HepG2 (cell line): ENCODE measurements around the gene ARL4C.

Source experiments
- ETV6 ChIP-seq: sonication (generic); formaldehyde crosslinking; conservative IDR thresholded peaks from 2 replicates; pipeline ENCODE4 v1.4.0; 2020; ENCODE audit warnings: missing genetic modification reagents
- EZH2 ChIP-seq: conservative IDR thresholded peaks from 2 replicates; pipeline ENCODE4 v1.6.1; 2012; ENCODE audit warnings: mild to moderate bottlenecking, low read depth, low read length, moderate library complexity
- KAT8 ChIP-seq: IDR thresholded peaks from 2 replicates; pipeline ENCODE4 v1.6.1; 2016; ENCODE audit warnings: missing genetic modification reagents, missing compliant biosample characterization
- POLR2A ChIP-seq, 2 experiments: IDR thresholded peaks; 2 replicates each; pipeline ENCODE4 v1.6.1; 2011; ENCODE audit warnings: low read depth in 2 of 2, low read length in 2 of 2, mild to moderate bottlenecking in 1 of 2, moderate library complexity in 1 of 2; ENCODE audit not compliant: insufficient read depth in 1 of 2
- SIN3B ChIP-seq: fragments of 150-350 bp; IDR thresholded peaks from 2 replicates; pipeline ENCODE4 v1.6.1; 2014; ENCODE audit warnings: low read length
- ZBTB7A ChIP-seq: sonication (generic); formaldehyde crosslinking; IDR thresholded peaks from 2 replicates; pipeline ENCODE4 v1.8.0; 2022; ENCODE audit warnings: mild to moderate bottlenecking, missing genetic modification reagents
- ZKSCAN1 ChIP-seq: fragments of 150-350 bp; IDR thresholded peaks from 2 replicates; pipeline ENCODE4 v1.6.1; 2014; ENCODE audit warnings: low read length
- ZNF138 ChIP-seq: sonication (generic); formaldehyde crosslinking; IDR thresholded peaks from 2 replicates; pipeline ENCODE4 v1.5.0; 2020; ENCODE audit warnings: mild to moderate bottlenecking, low read depth, missing genetic modification reagents
- TF ChIP-seq, protein P1 (sequence below): sonication (generic); formaldehyde crosslinking; IDR thresholded peaks from 2 replicates; pipeline ENCODE4 v1.4.0; 2020; ENCODE audit warnings: missing genetic modification reagents
- TF ChIP-seq, protein P2 (sequence below): sonication (generic); formaldehyde crosslinking; IDR thresholded peaks from 2 replicates; pipeline ENCODE4 v1.5.0; 2020; ENCODE audit warnings: mild to moderate bottlenecking, missing genetic modification reagents, moderate library complexity

- TF ChIP-seq KAT8 (CRISPR knock-in tag) (no peak), EZH2 (no peak), POLR2A (IDR thresholded peaks at IDR 0.05; ENCODE audit: insufficient read depth in 1 of 2, low read depth in 2 of 2, low read length in 2 of 2) (no peak), ZNF138 (CRISPR knock-in tag) (no peak), ZKSCAN1 (no peak), ETV6 (CRISPR knock-in tag) (no peak), ZBTB7A (no peak), SIN3B (no peak)
- TF ChIP-seq, protein P1, sequence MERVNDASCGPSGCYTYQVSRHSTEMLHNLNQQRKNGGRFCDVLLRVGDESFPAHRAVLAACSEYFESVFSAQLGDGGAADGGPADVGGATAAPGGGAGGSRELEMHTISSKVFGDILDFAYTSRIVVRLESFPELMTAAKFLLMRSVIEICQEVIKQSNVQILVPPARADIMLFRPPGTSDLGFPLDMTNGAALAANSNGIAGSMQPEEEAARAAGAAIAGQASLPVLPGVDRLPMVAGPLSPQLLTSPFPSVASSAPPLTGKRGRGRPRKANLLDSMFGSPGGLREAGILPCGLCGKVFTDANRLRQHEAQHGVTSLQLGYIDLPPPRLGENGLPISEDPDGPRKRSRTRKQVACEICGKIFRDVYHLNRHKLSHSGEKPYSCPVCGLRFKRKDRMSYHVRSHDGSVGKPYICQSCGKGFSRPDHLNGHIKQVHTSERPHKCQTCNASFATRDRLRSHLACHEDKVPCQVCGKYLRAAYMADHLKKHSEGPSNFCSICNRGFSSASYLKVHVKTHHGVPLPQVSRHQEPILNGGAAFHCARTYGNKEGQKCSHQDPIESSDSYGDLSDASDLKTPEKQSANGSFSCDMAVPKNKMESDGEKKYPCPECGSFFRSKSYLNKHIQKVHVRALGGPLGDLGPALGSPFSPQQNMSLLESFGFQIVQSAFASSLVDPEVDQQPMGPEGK (CRISPR knock-in tag): no peak
- TF ChIP-seq, protein P2, sequence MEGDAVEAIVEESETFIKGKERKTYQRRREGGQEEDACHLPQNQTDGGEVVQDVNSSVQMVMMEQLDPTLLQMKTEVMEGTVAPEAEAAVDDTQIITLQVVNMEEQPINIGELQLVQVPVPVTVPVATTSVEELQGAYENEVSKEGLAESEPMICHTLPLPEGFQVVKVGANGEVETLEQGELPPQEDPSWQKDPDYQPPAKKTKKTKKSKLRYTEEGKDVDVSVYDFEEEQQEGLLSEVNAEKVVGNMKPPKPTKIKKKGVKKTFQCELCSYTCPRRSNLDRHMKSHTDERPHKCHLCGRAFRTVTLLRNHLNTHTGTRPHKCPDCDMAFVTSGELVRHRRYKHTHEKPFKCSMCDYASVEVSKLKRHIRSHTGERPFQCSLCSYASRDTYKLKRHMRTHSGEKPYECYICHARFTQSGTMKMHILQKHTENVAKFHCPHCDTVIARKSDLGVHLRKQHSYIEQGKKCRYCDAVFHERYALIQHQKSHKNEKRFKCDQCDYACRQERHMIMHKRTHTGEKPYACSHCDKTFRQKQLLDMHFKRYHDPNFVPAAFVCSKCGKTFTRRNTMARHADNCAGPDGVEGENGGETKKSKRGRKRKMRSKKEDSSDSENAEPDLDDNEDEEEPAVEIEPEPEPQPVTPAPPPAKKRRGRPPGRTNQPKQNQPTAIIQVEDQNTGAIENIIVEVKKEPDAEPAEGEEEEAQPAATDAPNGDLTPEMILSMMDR (CRISPR knock-in tag): no peak
Measured at GRCh38 chr2:234490271-234491091, 6.4 kb downstream of the ARL4C start.
